ENCODE results near the gene YY1AP1.

DNA sequence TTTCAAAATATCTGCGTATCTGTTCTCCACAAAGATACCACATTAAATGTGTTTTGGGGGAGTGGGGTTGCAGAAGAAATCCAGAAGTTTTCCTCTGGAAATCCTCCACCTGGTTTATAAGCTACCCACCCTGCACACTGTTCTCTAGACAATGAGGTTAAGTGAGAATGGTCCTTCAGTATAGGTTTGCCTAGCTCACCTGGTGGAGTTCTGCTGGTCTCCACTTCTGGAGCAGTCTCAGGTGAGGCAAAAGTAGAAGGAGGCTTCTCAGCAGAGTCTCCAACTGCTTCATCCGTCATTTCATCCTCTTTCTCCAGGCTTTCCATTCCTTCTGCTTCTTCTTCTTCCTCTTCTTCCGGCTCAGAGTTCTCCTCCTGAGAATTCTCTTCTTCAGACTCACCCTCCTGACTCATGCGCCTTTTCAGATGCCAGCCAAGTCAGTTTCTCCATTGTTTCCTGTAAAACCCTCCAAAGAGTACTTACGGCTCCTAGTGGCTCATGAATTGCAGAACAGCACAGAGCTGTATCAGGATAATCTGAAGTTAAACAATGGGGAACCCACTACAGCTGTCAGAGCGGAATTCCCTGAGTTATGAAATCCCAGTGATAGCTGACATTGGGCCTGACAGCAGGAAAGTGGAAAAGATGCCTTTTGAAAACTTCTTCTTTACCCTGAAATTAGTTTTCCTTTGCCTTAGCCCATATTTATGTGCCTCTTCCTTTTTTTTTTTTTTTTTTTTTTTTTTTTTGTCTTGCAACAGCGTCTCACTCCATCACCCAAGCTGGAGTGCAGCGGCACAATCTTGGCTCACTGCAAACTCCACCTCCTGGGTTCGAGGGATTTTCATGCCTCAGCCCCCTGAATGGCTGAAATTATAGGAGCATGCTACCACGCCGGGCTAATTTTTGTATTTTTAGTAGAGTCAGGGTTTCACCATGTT is 40.1 kb downstream of the YY1AP1 start:
- TF ChIP-seq, protein P1, sequence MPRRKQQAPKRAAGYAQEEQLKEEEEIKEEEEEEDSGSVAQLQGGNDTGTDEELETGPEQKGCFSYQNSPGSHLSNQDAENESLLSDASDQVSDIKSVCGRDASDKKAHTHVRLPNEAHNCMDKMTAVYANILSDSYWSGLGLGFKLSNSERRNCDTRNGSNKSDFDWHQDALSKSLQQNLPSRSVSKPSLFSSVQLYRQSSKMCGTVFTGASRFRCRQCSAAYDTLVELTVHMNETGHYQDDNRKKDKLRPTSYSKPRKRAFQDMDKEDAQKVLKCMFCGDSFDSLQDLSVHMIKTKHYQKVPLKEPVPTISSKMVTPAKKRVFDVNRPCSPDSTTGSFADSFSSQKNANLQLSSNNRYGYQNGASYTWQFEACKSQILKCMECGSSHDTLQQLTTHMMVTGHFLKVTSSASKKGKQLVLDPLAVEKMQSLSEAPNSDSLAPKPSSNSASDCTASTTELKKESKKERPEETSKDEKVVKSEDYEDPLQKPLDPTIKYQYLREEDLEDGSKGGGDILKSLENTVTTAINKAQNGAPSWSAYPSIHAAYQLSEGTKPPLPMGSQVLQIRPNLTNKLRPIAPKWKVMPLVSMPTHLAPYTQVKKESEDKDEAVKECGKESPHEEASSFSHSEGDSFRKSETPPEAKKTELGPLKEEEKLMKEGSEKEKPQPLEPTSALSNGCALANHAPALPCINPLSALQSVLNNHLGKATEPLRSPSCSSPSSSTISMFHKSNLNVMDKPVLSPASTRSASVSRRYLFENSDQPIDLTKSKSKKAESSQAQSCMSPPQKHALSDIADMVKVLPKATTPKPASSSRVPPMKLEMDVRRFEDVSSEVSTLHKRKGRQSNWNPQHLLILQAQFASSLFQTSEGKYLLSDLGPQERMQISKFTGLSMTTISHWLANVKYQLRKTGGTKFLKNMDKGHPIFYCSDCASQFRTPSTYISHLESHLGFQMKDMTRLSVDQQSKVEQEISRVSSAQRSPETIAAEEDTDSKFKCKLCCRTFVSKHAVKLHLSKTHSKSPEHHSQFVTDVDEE (CRISPR knock-in tag; IDR thresholded peaks at IDR 0.05), result no peak
- TF ChIP-seq ZFP3 (CRISPR knock-in tag; IDR thresholded peaks at IDR 0.05) (no peak), CSDC2 (CRISPR knock-in tag; IDR thresholded peaks at IDR 0.05) (no peak), ZFP30 (CRISPR knock-in tag; IDR thresholded peaks at IDR 0.05) (no peak), ZNF565 (CRISPR knock-in tag; conservative IDR thresholded peaks at IDR 0.05; ENCODE audit: low read depth) (no peak), ARNTL (CRISPR knock-in tag; IDR thresholded peaks at IDR 0.05; ENCODE audit: borderline replicate concordance, low read depth) (no peak), TCF4 (CRISPR knock-in tag; IDR thresholded peaks at IDR 0.05; ENCODE audit: borderline replicate concordance) (no peak), SNAI2 (CRISPR knock-in tag; IDR thresholded peaks at IDR 0.05) (no peak), POU6F1 (CRISPR knock-in tag; IDR thresholded peaks at IDR 0.05; ENCODE audit: borderline replicate concordance, low read depth) (no peak), GLIS3 (CRISPR knock-in tag; IDR thresholded peaks at IDR 0.05) (no peak)
- TF ChIP-seq, protein P2, sequence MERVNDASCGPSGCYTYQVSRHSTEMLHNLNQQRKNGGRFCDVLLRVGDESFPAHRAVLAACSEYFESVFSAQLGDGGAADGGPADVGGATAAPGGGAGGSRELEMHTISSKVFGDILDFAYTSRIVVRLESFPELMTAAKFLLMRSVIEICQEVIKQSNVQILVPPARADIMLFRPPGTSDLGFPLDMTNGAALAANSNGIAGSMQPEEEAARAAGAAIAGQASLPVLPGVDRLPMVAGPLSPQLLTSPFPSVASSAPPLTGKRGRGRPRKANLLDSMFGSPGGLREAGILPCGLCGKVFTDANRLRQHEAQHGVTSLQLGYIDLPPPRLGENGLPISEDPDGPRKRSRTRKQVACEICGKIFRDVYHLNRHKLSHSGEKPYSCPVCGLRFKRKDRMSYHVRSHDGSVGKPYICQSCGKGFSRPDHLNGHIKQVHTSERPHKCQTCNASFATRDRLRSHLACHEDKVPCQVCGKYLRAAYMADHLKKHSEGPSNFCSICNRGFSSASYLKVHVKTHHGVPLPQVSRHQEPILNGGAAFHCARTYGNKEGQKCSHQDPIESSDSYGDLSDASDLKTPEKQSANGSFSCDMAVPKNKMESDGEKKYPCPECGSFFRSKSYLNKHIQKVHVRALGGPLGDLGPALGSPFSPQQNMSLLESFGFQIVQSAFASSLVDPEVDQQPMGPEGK (CRISPR knock-in tag; IDR thresholded peaks at IDR 0.05; ENCODE audit: borderline replicate concordance), result no peak

Data from SK-N-SH treated with all-trans-retinoic acid at 6 μM for 48 hours (cell line).